NT2/D1 (cell line): Measurements from ENCODE around the gene SMPD3.

Source experiments
- YY1 ChIP-seq: IDR thresholded peaks from 2 replicates; pipeline ENCODE4 v1.6.1; 2011; ENCODE audit not compliant: insufficient read length, insufficient read depth
- ZNF274 ChIP-seq: IDR thresholded peaks from 2 replicates; pipeline ENCODE4 v1.6.1; 2011; ENCODE audit warnings: mild to moderate bottlenecking, low read depth, low read length

- TF ChIP-seq YY1 (no peak), ZNF274 (no peak)
These were observed 83.7 kb downstream of the SMPD3 start for GRCh38 chr16:68364561-68364998.
